ENCODE results near the gene DAPK3. TPM values are rescaled to one million over a fixed set of nuclear protein-coding genes. Genes with fewer than 3 reads are reported as not detected.
"Not testable (repeated sequence)": the region's sequence is repeated elsewhere in the genome, so short reads cannot be mapped to it uniquely, and the experiment has no call there.

Gene DAPK3
- total and polyA plus RNA-seq, 2 donors: 21.2 to 50.7 TPM

GRCh38 chr19:3976495-3977241 is 5.8 kb upstream of the DAPK3 start:
- peaks cover 0 to 2% of the 10 kb centered on the region in 2 donors for H3K27me3 ChIP-seq (ENCODE audit: control insufficient read depth in 2 of 2, insufficient read depth in 1 of 2, low read length in 1 of 2)
- H3K36me3 ChIP-seq (ENCODE audit: control insufficient read depth in 2 of 2, insufficient read depth in 2 of 2, low read length in 1 of 2): peaks cover 64 to 67% of the 10 kb centered on the region in 2 donors
- DNase-seq (ENCODE audit: low read depth in 6 of 9, low spot score in 9 of 9): no peak
- no peaks in the 10 kb centered on the region for H3K4me1 ChIP-seq (ENCODE audit: control insufficient read depth in 2 of 2, insufficient read depth in 2 of 2, low read length in 2 of 2)
- no peak overlapping the region for H3K4me3 ChIP-seq (ENCODE audit: low read length in 2 of 2)
- 95% methylated on average over 29 of the region's 29 CpGs for WGBS
- H3K27ac ChIP-seq (ENCODE audit: low read depth in 1 of 2, low read length in 1 of 2): no peak overlapping the region
- peaks cover 1 to 6% of the 10 kb centered on the region in 2 donors for H3K9me3 ChIP-seq (ENCODE audit: control insufficient read depth in 2 of 2, insufficient read depth in 1 of 2, low read length in 1 of 2)

- no peak overlapping the region for H3K4me3 ChIP-seq (ENCODE audit: low read length in 2 of 2)
- peaks cover 3 to 5% of the 10 kb centered on the region in 2 donors for H3K4me1 ChIP-seq (ENCODE audit: control insufficient read depth in 2 of 2, insufficient read depth in 2 of 2, low read length in 2 of 2)
- H3K36me3 ChIP-seq (ENCODE audit: control insufficient read depth in 2 of 2, insufficient read depth in 2 of 2, low read length in 1 of 2): peaks cover 54 to 57% of the 10 kb centered on the region in 2 donors
- H3K9me3 ChIP-seq (ENCODE audit: control insufficient read depth in 2 of 2, insufficient read depth in 1 of 2, low read length in 1 of 2): peaks cover 1 to 6% of the 10 kb centered on the region in 2 donors
- WGBS: 96% methylated on average over 14 of the region's 14 CpGs
- no peak for DNase-seq (ENCODE audit: low read depth in 6 of 9, low spot score in 9 of 9)
- peaks cover 0 to 2% of the 10 kb centered on the region in 2 donors for H3K27me3 ChIP-seq (ENCODE audit: control insufficient read depth in 2 of 2, insufficient read depth in 1 of 2, low read length in 1 of 2)
- no peak overlapping the region for H3K27ac ChIP-seq (ENCODE audit: low read depth in 1 of 2, low read length in 1 of 2)
These were observed 4.8 kb upstream of the DAPK3 start for GRCh38 chr19:3975637-3976087.

GRCh38 chr19:3975144-3975543 is 4.2 kb upstream of the DAPK3 start:
- H3K4me3 ChIP-seq (ENCODE audit: low read length in 2 of 2): no peak overlapping the region
- H3K9me3 ChIP-seq (ENCODE audit: control insufficient read depth in 2 of 2, insufficient read depth in 1 of 2, low read length in 1 of 2): peaks cover 1 to 6% of the 10 kb centered on the region in 2 donors
- DNase-seq (ENCODE audit: low read depth in 6 of 9, low spot score in 9 of 9): no peak
- WGBS: 98% methylated on average over 8 of the region's 8 CpGs
- H3K36me3 ChIP-seq (ENCODE audit: control insufficient read depth in 2 of 2, insufficient read depth in 2 of 2, low read length in 1 of 2): peaks cover 48 to 52% of the 10 kb centered on the region in 2 donors
- H3K27me3 ChIP-seq (ENCODE audit: control insufficient read depth in 2 of 2, insufficient read depth in 1 of 2, low read length in 1 of 2): peaks cover 0 to 2% of the 10 kb centered on the region in 2 donors
- no peak overlapping the region for H3K27ac ChIP-seq (ENCODE audit: low read depth in 1 of 2, low read length in 1 of 2)
- peaks cover 4 to 9% of the 10 kb centered on the region in 2 donors for H3K4me1 ChIP-seq (ENCODE audit: control insufficient read depth in 2 of 2, insufficient read depth in 2 of 2, low read length in 2 of 2)

GRCh38 chr19:3970313-3970807 is 539 bp downstream of the DAPK3 start:
- 3% methylated on average over 21 of the region's 22 CpGs for whole genome bisulfite sequencing
- no peak for DNase-seq (ENCODE audit: low read depth in 6 of 9, low spot score in 9 of 9)
- no peaks in the 10 kb centered on the region for H3K9me3 ChIP-seq (ENCODE audit: control insufficient read depth in 2 of 2, insufficient read depth in 1 of 2, low read length in 1 of 2)
- H3K36me3 ChIP-seq (ENCODE audit: control insufficient read depth in 2 of 2, insufficient read depth in 2 of 2, low read length in 1 of 2): peaks cover 29 to 44% of the 10 kb centered on the region in 2 donors
- H3K4me3 ChIP-seq (ENCODE audit: low read length in 2 of 2): peak overlapping the region; percentile 87 to 93
- H3K4me1 ChIP-seq (ENCODE audit: control insufficient read depth in 2 of 2, insufficient read depth in 2 of 2, low read length in 2 of 2): peaks cover 11 to 24% of the 10 kb centered on the region in 2 donors
- H3K27me3 ChIP-seq (ENCODE audit: control insufficient read depth in 2 of 2, insufficient read depth in 1 of 2, low read length in 1 of 2): no peaks in the 10 kb centered on the region
- H3K27ac ChIP-seq (ENCODE audit: low read depth in 1 of 2, low read length in 1 of 2): peak overlapping the region; percentile 62 to 90

GRCh38 chr19:3969435-3970312 is 1.2 kb downstream of the DAPK3 start:
- no peak for DNase-seq (ENCODE audit: low read depth in 6 of 9, low spot score in 9 of 9)
- 69% methylated on average over 23 of the region's 23 CpGs for WGBS
- Histone ChIP-seq H3K9me3 (ENCODE audit: control insufficient read depth in 2 of 2, insufficient read depth in 1 of 2, low read length in 1 of 2) (no peaks in the 10 kb centered on the region), H3K4me3 (ENCODE audit: low read length in 2 of 2) (peak overlapping the region; percentile 87 to 93), H3K36me3 (ENCODE audit: control insufficient read depth in 2 of 2, insufficient read depth in 2 of 2, low read length in 1 of 2) (peaks cover 29 to 46% of the 10 kb centered on the region in 2 donors), H3K27ac (ENCODE audit: low read depth in 1 of 2, low read length in 1 of 2) (peak overlapping the region in 1 of 2 donors; percentile 11), H3K27me3 (ENCODE audit: control insufficient read depth in 2 of 2, insufficient read depth in 1 of 2, low read length in 1 of 2) (no peaks in the 10 kb centered on the region), H3K4me1 (ENCODE audit: control insufficient read depth in 2 of 2, insufficient read depth in 2 of 2, low read length in 2 of 2) (peaks cover 11 to 24% of the 10 kb centered on the region in 2 donors)

- peaks cover 35 to 55% of the 10 kb centered on the region in 2 donors for H3K36me3 ChIP-seq (ENCODE audit: control insufficient read depth in 2 of 2, insufficient read depth in 2 of 2, low read length in 1 of 2)
- no peak for DNase-seq (ENCODE audit: low read depth in 6 of 9, low spot score in 9 of 9)
These were observed 2.1 kb downstream of the DAPK3 start for GRCh38 chr19:3968556-3969434.

GRCh38 chr19:3967983-3968382 is 2.9 kb downstream of the DAPK3 start:
- not testable (repeated sequence) for H3K4me3 ChIP-seq (ENCODE audit: low read length in 2 of 2); H3K9me3 ChIP-seq (ENCODE audit: control insufficient read depth in 2 of 2, insufficient read depth in 1 of 2, low read length in 1 of 2); H3K27me3 ChIP-seq (ENCODE audit: control insufficient read depth in 2 of 2, insufficient read depth in 1 of 2, low read length in 1 of 2); DNase-seq (ENCODE audit: low read depth in 6 of 9, low spot score in 9 of 9)
- WGBS: 93% methylated on average over 12 of the region's 12 CpGs
- Histone ChIP-seq H3K27ac (ENCODE audit: low read depth in 1 of 2, low read length in 1 of 2) (peak overlapping the region in 1 of 2 donors; percentile 7), H3K36me3 (ENCODE audit: control insufficient read depth in 2 of 2, insufficient read depth in 2 of 2, low read length in 1 of 2) (peaks cover 43 to 63% of the 10 kb centered on the region in 2 donors), H3K4me1 (ENCODE audit: control insufficient read depth in 2 of 2, insufficient read depth in 2 of 2, low read length in 2 of 2) (peaks cover 11 to 24% of the 10 kb centered on the region in 2 donors)

More at GRCh38 chr19:3968556-3969434, 2.1 kb downstream of the DAPK3 start:
- 82% methylated on average over 9 of the region's 9 CpGs for WGBS
- H3K27ac ChIP-seq (ENCODE audit: low read depth in 1 of 2, low read length in 1 of 2): peak overlapping the region in 1 of 2 donors; percentile 23
- H3K9me3 ChIP-seq (ENCODE audit: control insufficient read depth in 2 of 2, insufficient read depth in 1 of 2, low read length in 1 of 2): no peaks in the 10 kb centered on the region
- no peaks in the 10 kb centered on the region for H3K27me3 ChIP-seq (ENCODE audit: control insufficient read depth in 2 of 2, insufficient read depth in 1 of 2, low read length in 1 of 2)
- no peak overlapping the region for H3K4me3 ChIP-seq (ENCODE audit: low read length in 2 of 2)
- peaks cover 11 to 24% of the 10 kb centered on the region in 2 donors for H3K4me1 ChIP-seq (ENCODE audit: control insufficient read depth in 2 of 2, insufficient read depth in 2 of 2, low read length in 2 of 2)
